Subcutaneous adipose tissue (tissue), 4 donors: ENCODE measurements around the gene SERTAD2. TPM values are rescaled to one million over a fixed set of nuclear protein-coding genes. Genes with fewer than 3 reads are reported as not detected.

Experiments
- total RNA-seq, 4 donors: library from RNA; depleted of rRNA; stranded (reverse); fragments of >200 nt; gene quantifications; one replicate each; pipeline ENCODE4 v1.1.0, GENCODE V29; 2016
- TF ChIP-seq, protein P1 (sequence below): fragments of 450-650 bp; IDR thresholded peaks from one replicate; pipeline ENCODE4 v1.5.1; 2016; ENCODE audit warnings: low read depth, mild to moderate bottlenecking, control low read depth, antibody characterized with exemption, moderate library complexity

SERTAD2 gene
- total RNA-seq, 4 donors from 2014 or later: 17.5 to 25.2 (median 20.0) TPM

DNA sequence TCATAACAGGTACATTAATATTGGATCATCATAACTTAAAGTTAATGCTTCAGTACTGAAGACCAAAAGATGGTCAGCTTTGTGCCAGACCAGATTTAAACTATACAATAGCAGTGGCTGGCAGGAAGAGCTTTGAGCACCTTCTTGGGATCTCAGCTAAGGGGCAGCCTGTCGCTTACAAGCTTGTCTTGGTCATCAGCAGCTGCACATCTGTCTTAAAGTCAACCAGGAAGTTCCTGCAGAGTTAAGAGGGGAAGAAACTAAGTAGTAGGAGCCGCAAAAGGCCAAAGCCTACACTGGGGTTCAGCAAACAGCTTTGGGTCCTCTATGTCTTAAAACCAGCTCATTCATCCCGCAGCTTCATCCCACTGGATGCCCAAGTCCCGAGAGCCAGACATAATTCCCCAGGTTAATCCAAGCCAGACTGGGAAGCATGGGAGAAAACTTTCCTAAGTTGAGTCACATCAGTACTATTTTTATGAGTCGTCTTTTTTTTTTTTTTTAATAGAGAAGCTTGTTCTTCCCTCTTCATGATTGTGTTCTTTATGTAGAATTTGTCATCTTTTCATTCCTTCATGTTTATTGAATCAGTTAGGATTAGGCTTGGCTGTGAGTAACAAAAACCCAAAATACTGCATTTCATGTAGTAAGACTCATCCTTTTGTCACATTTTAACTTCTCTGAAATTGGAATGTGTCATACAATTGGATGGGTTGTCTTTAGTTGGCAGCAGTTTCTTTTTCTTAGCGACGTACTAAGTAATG, 59.3 kb downstream of the SERTAD2 start:
- TF ChIP-seq, protein P1, sequence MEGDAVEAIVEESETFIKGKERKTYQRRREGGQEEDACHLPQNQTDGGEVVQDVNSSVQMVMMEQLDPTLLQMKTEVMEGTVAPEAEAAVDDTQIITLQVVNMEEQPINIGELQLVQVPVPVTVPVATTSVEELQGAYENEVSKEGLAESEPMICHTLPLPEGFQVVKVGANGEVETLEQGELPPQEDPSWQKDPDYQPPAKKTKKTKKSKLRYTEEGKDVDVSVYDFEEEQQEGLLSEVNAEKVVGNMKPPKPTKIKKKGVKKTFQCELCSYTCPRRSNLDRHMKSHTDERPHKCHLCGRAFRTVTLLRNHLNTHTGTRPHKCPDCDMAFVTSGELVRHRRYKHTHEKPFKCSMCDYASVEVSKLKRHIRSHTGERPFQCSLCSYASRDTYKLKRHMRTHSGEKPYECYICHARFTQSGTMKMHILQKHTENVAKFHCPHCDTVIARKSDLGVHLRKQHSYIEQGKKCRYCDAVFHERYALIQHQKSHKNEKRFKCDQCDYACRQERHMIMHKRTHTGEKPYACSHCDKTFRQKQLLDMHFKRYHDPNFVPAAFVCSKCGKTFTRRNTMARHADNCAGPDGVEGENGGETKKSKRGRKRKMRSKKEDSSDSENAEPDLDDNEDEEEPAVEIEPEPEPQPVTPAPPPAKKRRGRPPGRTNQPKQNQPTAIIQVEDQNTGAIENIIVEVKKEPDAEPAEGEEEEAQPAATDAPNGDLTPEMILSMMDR: no peak

DNA sequence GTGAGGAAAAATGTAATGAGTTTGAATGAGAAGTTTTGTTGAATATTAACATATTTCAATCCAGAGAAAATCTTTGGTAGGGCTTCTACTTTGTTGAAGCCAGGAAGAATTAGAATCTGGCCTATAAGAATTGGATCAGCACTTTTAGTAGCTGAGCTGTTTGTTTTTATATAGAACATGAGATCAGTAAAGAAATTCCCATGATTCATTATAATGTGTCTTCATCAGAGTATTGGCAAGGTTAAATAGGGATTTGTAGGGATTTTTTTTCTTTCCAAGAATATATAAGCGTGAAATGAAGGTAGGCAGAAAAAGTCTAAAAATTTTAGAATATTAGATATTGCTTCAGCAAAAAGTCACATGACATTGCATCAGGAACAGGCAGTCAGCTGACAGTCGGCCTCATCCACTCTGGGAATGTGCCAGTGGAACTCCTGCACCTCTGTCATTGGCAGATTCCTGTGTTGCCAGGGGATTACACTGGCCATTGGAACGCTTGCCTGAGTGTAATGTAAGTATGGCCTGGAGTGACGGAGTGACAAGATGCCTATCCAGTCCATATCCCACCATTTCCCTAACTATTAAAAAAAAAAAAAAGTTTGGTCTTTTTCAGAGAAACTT, 60.6 kb downstream of the SERTAD2 start:
- TF ChIP-seq, protein P1: no peak

DNA sequence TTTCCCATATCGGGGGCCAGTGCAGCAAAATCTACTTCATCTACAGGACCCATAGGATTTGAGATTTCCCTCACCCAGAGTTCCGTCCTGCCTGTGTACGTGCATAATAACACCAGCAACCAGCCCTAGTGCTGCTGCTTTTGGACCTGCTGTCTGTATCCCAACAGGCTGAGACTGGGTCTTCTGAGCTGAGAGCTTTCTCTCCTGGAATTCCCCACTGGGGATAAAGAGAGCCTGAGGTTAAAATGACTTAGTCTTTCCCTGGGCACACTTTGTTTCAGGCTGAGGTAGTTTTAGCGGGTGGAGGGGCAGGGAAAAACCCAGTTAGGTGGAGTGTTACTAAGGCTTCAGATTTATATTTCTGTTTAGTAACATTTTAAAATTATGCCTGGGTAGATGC, 62.5 kb downstream of the SERTAD2 start:
- TF ChIP-seq, protein P1: no peak

DNA sequence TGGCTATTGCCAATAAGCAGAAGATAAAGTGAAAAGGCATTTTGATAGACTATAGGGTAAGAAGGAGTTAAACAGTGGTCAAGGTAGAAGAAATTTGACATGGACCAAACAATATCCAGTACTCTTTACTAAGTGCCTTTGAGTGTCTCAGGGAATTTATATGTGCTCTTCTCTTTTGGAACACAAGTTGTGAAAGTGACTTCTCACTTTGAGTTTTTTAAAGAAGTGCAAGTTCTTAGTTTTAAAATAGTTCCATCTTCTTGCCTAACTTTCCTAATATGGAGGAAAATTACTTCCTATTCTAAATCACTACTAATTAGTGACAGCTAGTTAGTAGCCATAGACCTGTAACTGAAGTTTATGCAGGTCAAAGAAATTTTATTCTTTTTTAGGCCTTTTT, 66.2 kb downstream of the SERTAD2 start:
- TF ChIP-seq, protein P1: no peak

DNA sequence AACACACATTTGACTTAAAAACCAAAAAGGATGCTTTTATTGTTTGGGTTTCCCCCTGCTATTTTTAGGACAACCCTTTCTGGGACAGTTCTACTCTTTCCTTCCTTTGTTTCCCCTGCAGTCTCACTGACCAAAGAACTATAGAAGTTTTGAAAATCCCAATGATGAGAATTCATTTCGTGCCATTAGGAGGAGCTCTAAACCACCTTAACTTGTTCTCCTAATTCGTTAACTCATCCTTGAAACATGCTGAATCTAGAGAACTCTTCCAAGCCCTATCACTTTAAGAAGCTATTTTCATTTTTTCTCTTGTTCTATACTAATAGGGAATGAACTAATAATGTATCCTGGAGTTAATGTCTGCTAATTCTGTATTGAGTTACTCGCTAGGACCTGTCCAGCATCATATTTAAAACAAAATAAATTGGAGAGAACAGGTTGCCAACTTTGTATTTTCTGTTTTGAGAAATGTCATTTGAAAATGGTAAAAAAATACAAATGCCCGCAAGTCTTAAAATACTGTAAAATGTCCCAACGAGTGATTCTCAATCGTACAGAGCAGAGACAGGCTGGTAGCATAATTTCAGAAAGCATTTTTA, 66.7 kb downstream of the SERTAD2 start:
- TF ChIP-seq, protein P1: no peak

DNA sequence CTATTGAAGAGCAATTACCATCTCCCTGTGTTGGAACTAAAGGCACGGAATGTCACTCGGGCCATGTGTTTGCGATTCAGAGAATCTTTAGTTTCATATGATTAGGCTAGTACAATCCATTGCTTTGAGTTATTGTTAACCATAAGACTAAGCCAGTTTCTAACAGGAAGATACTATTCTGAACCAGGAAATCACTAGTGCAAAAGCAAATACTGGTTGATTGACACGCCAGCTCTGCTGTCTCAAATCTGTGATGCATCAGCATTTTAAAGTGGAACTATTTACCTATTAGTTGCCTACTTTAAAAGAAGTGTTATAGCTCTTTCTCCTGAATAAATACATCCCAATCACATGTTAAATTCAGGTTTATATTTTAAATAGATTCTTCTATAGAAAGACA, 67.7 kb downstream of the SERTAD2 start:
- TF ChIP-seq, protein P1: no peak

DNA sequence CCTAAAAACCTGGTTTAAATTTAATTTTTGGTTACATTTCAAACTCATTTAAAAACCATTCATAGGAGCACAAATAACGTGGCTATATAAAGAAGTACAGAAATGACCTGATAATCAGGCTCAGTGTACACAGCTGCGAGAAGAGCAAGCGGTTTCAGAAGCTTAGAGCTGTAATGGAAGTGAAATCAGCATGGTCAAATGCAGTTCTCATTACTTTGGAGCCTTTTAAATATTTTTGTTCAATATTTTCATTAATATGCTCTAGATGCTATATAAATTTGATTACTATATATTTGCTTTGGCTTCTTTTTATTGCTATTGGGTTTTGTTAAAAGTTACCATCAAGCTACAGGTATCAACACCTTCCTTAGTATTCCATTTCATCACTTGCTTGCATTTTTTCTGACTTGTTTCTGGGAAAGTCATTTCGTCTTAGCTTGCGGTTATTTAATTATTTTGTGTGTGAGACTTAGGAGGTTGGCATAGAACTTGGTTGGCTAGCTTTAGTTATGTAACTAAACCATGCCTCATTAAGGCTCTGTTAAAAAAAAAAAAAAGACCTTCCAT, 70.9 kb downstream of the SERTAD2 start:
- TF ChIP-seq, protein P1: no peak
